Germinal center (tissue), 1 donor: ENCODE data around the gene MTURN.
A peak's percentile ranks its signal among the peaks of the same experiment; 100 is the strongest.
"Not testable (repeated sequence)": the region's sequence is repeated elsewhere in the genome, so short reads cannot be mapped to it uniquely, and the experiment has no call there.

Source experiments
- DNase-seq: peaks from one replicate; pipeline ENCODE4 v3.0.0; 2012; ENCODE audit warnings: mixed read lengths, low spot score

Gene MTURN

GRCh38 chr7:30181211-30181610 is 46.4 kb downstream of the MTURN start:
- no peak for DNase-seq

- no peak for DNase-seq
Observed at GRCh38 chr7:30181736-30182522, 47.1 kb downstream of the MTURN start.

GRCh38 chr7:30182814-30183213 is 48.0 kb downstream of the MTURN start:
- DNase-seq: no peak

DNA sequence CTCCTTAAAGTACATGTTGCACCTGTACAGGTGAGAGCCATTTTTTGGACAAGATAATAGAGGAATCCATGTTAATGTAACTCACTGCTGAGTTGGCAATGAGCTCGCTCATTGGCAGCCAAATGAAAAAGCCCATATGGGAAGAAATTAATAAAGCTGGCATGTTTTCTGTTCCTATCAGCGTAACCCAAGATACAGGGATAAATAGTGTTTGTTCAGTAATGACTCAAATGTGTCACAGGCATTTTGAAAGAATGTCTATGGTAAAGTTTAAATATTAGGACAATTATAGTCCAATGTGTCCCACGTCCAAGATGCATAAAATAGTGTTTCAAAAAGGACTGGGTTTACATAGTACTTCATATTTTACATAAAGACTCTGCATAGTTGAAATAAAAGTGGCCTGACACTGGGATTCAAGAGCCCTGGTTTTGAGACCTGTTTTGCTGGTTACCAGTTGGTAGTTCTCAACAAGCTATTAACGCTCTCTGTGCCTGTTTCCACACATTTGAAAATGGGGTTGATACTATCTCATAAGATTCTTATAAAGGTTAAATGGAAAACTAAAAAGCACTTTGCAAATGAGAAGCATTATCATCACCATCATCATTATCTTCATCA is 49.1 kb downstream of the MTURN start:
- DNase-seq: no peak

- DNase-seq: peak; percentile 59
Observed at GRCh38 chr7:30184791-30185487, 50.2 kb downstream of the MTURN start.

DNA sequence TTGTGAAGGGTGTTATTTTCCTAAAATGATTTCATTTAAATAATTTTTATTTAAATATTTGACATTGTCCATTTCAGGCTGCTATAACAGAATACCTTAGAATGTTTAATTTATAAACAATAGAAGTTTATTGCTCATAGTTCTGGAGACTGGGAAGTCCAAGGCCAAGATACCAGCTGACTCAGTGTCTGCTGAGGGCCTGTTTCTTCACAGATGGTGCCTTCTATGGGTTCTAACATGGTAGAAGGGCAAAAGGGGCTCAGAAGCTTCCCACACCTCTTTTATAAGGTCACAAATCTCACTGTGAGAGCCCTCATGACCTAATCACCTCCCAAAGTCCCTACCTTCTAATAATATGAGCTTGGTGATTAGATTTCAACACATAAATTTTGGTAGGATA is 50.7 kb downstream of the MTURN start:
- no peak for DNase-seq

GRCh38 chr7:30186725-30187124 is 51.9 kb downstream of the MTURN start:
- DNase-seq: no peak

GRCh38 chr7:30187513-30187912 is 52.7 kb downstream of the MTURN start:
- DNase-seq: no peak

DNA sequence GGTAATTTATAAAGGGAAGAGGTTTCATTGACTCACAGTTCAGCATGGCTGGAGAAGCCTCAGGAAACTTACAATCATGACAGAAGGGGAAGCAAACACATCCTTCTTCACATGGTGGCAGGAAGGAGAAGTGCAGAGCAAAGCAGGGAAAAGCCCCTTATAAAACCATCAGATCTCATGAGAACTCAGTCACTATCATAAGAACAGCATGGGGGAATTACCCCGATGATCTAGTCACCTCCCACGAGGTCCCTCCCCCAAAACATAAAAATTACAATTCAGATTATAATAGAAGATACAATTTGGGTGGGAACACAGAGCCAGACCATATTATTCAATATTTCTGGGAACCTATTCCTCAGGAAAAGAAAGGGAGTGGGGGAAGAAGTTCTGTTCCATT is 53.6 kb downstream of the MTURN start:
- DNase-seq: not testable (repeated sequence)

- DNase-seq: no peak
Observed at GRCh38 chr7:30188811-30189210, 54.0 kb downstream of the MTURN start.

GRCh38 chr7:30191809-30192208 is 57.0 kb downstream of the MTURN start:
- no peak for DNase-seq

DNA sequence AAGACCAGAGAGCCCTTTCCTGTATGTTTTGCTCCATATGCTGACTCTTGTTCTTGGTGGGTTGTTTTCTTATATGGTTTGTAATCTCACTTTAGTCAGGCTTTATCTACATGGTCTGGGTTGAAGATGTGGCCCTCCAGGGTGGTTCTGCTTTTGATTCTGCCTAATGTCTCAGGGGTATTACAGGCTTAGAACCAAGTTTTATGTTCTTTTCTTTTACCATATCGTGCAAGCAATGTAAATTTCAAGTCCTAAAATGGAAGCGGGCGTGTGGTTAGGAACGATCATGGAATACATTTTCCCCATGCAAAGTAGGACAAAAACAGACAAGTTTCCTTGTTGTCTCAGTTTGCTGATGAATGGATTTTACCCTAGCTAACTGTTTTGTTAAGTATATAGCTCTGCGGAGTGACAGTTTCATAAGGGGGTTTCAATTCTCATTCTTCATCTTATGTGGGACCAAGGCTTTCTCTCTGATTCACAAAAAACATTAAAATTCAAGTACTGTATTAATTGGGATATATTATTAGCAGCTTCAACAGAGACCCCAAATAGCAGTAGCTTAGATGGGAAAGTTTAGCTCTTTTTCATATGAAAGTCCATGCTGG is 58.7 kb downstream of the MTURN start:
- DNase-seq: peak; percentile 31

GRCh38 chr7:30196408-30196807 is 61.6 kb downstream of the MTURN start:
- DNase-seq: no peak

GRCh38 chr7:30197438-30197837 is 62.7 kb downstream of the MTURN start:
- no peak for DNase-seq

GRCh38 chr7:30199271-30199670 is 64.5 kb downstream of the MTURN start:
- no peak for DNase-seq

- no peak for DNase-seq
Observed at GRCh38 chr7:30200591-30200990, 65.8 kb downstream of the MTURN start.

- peak; percentile 55 for DNase-seq
Observed at GRCh38 chr7:30201161-30201666, 66.4 kb downstream of the MTURN start.

GRCh38 chr7:30201921-30202320 is 67.1 kb downstream of the MTURN start:
- DNase-seq: no peak

DNA sequence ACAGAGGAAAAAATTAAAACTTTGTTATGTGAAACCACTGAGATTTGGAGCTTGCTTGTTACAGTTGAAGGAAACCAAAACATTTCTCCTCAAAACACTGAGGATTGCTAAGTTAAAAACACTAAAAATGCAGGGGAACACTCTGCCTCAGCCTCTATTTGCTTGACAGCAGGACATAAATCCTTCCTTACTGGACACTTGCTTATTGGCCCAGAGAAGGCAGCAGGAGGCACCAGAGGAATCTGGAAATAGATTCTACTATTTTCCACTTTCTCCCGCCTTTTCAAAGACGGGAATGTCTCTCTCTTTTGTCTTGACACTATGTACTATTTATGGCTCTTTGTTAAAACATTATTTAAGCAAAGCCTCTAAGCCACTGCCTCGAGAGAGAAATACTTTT is 67.9 kb downstream of the MTURN start:
- no peak for DNase-seq

- DNase-seq: no peak
Observed at GRCh38 chr7:30206491-30206890, 71.7 kb downstream of the MTURN start.

- DNase-seq: no peak
Observed at GRCh38 chr7:30206942-30207341, 72.2 kb downstream of the MTURN start.

DNA sequence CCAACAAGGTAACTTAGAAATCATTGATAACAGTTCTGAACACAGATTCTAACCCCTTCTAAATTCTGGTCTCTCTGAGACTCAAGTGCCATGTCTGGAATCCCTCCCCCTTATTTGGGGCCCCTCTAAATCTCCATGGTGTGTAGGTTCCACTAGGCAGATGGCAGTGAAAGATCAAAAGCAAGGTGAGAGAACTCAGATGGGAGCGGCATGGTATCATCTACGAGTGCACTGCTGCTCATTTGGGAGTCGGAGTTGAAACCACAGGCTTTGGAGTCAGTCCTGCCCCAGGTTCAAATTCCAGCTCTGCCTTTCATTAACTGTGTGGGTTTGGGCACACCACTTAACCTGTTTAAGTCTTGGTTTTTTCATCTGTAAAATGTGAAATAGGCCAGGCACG is 72.6 kb downstream of the MTURN start:
- no peak for DNase-seq

GRCh38 chr7:30209951-30210350 is 75.2 kb downstream of the MTURN start:
- no peak for DNase-seq
